ENCODE data around the gene PSAP.

DNA sequence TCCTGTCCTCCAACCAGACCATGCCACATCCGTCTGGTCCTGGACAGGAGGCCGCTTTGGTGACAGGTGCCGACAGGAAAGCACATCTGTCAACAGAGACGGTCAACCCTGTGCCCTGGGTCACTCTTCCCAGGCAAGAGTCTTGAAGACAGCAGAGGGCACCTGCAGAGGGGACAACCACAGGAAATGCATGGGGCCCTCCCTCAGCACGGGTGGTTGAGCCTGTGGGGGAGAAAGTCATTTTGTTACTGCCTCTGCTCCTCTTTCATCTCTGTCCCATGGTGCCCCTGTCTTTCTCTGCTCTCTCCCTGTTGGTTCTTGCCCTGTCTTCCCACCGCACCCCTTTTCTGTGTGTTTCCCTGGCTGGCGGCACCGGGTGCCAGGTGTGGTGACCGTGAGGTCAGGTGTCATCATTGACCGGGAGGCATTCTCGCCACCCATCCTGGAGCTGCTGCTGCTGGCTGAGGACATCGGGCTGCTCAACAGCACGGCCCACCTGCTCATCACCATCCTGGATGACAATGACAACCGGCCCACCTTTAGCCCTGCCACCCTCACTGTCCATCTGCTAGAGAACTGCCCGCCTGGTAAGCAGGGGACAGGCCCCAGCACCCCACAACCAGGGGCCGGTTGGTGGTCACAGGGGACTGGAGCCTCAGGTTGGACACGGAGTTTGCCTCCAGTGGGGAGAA, 60.2 kb downstream of the PSAP start:
- TF ChIP-seq, protein P1, sequence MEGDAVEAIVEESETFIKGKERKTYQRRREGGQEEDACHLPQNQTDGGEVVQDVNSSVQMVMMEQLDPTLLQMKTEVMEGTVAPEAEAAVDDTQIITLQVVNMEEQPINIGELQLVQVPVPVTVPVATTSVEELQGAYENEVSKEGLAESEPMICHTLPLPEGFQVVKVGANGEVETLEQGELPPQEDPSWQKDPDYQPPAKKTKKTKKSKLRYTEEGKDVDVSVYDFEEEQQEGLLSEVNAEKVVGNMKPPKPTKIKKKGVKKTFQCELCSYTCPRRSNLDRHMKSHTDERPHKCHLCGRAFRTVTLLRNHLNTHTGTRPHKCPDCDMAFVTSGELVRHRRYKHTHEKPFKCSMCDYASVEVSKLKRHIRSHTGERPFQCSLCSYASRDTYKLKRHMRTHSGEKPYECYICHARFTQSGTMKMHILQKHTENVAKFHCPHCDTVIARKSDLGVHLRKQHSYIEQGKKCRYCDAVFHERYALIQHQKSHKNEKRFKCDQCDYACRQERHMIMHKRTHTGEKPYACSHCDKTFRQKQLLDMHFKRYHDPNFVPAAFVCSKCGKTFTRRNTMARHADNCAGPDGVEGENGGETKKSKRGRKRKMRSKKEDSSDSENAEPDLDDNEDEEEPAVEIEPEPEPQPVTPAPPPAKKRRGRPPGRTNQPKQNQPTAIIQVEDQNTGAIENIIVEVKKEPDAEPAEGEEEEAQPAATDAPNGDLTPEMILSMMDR (IDR thresholded peaks at IDR 0.05; ENCODE audit: insufficient read depth, low read length, poor library complexity, severe bottlenecking): no peak
- TF ChIP-seq EZH2phosphoT487 (conservative IDR thresholded peaks at IDR 0.05; ENCODE audit: low read length): no peak

Data from SU-DHL-6 (cell line).